ENCODE results near the gene PRIMA1.

PRIMA1 gene

GRCh38 chr14:93743270-93744060 lies 44.8 kb downstream of the PRIMA1 start:
- Histone ChIP-seq H3K9me3 (ENCODE audit: insufficient read depth, low read length) (no peaks in the 10 kb centered on the region), H3K36me3 (ENCODE audit: low read length) (no peaks in the 10 kb centered on the region), H3K4me2 (ENCODE audit: low read depth, low read length, poor library complexity, severe bottlenecking) (no peak overlapping the region), H3K4me3 (ENCODE audit: insufficient read depth, low read length, poor library complexity, severe bottlenecking) (no peak overlapping the region), H2AFZ (ENCODE audit: low read depth, low read length, severe bottlenecking) (no peak overlapping the region), H3K9me2 (replicated peaks; ENCODE audit: insufficient read depth, low read length) (no peaks in the 10 kb centered on the region), H3K9ac (ENCODE audit: low read length) (no peak overlapping the region), H3F3A (ENCODE audit: insufficient read depth) (no peaks in the 10 kb centered on the region), H3K27ac (ENCODE audit: low read depth, low read length) (no peak overlapping the region), H4K20me1 (ENCODE audit: low read depth, low read length) (no peaks in the 10 kb centered on the region), H3K79me2 (ENCODE audit: insufficient read depth, low read length) (no peaks in the 10 kb centered on the region), H3K27me3 (ENCODE audit: low read length) (no peaks in the 10 kb centered on the region)
- TF ChIP-seq, protein P1, sequence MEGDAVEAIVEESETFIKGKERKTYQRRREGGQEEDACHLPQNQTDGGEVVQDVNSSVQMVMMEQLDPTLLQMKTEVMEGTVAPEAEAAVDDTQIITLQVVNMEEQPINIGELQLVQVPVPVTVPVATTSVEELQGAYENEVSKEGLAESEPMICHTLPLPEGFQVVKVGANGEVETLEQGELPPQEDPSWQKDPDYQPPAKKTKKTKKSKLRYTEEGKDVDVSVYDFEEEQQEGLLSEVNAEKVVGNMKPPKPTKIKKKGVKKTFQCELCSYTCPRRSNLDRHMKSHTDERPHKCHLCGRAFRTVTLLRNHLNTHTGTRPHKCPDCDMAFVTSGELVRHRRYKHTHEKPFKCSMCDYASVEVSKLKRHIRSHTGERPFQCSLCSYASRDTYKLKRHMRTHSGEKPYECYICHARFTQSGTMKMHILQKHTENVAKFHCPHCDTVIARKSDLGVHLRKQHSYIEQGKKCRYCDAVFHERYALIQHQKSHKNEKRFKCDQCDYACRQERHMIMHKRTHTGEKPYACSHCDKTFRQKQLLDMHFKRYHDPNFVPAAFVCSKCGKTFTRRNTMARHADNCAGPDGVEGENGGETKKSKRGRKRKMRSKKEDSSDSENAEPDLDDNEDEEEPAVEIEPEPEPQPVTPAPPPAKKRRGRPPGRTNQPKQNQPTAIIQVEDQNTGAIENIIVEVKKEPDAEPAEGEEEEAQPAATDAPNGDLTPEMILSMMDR (IDR thresholded peaks at IDR 0.05; ENCODE audit: insufficient read depth, low read length, poor library complexity, severe bottlenecking): no peak
- no peak for TF ChIP-seq EZH2phosphoT487 (conservative IDR thresholded peaks at IDR 0.05; ENCODE audit: low read length)

- H3K27me3 ChIP-seq (ENCODE audit: low read length): no peaks in the 10 kb centered on the region
Measured at GRCh38 chr14:93742761-93743160, 45.5 kb downstream of the PRIMA1 start.

GRCh38 chr14:93741556-93742230 lies 46.6 kb downstream of the PRIMA1 start:
- no peaks in the 10 kb centered on the region for H4K20me1 ChIP-seq (ENCODE audit: low read depth, low read length)
- no peak overlapping the region for H3K27ac ChIP-seq (ENCODE audit: low read depth, low read length)
- TF ChIP-seq, protein P1 (IDR thresholded peaks at IDR 0.05; ENCODE audit: insufficient read depth, low read length, poor library complexity, severe bottlenecking): no peak
- no peak for TF ChIP-seq EZH2phosphoT487 (conservative IDR thresholded peaks at IDR 0.05; ENCODE audit: low read length)
- H3K4me3 ChIP-seq (ENCODE audit: insufficient read depth, low read length, poor library complexity, severe bottlenecking): no peak overlapping the region
- no peaks in the 10 kb centered on the region for H3K36me3 ChIP-seq (ENCODE audit: low read length)
- no peaks in the 10 kb centered on the region for H3K79me2 ChIP-seq (ENCODE audit: insufficient read depth, low read length)
- H3K9me2 ChIP-seq (replicated peaks; ENCODE audit: insufficient read depth, low read length): no peaks in the 10 kb centered on the region
- no peaks in the 10 kb centered on the region for H3K27me3 ChIP-seq (ENCODE audit: low read length)
- H3F3A ChIP-seq (ENCODE audit: insufficient read depth): no peaks in the 10 kb centered on the region
- H3K9ac ChIP-seq (ENCODE audit: low read length): no peak overlapping the region
- no peak overlapping the region for H3K4me2 ChIP-seq (ENCODE audit: low read depth, low read length, poor library complexity, severe bottlenecking)
- no peak overlapping the region for H2AFZ ChIP-seq (ENCODE audit: low read depth, low read length, severe bottlenecking)
- H3K9me3 ChIP-seq (ENCODE audit: insufficient read depth, low read length): no peaks in the 10 kb centered on the region

More at GRCh38 chr14:93742761-93743160, 45.5 kb downstream of the PRIMA1 start:
- Histone ChIP-seq H2AFZ (ENCODE audit: low read depth, low read length, severe bottlenecking) (no peak overlapping the region), H3K27ac (ENCODE audit: low read depth, low read length) (no peak overlapping the region), H3K79me2 (ENCODE audit: insufficient read depth, low read length) (no peaks in the 10 kb centered on the region), H3K4me2 (ENCODE audit: low read depth, low read length, poor library complexity, severe bottlenecking) (no peak overlapping the region), H3F3A (ENCODE audit: insufficient read depth) (no peaks in the 10 kb centered on the region), H3K9ac (ENCODE audit: low read length) (no peak overlapping the region), H3K9me3 (ENCODE audit: insufficient read depth, low read length) (no peaks in the 10 kb centered on the region), H3K4me3 (ENCODE audit: insufficient read depth, low read length, poor library complexity, severe bottlenecking) (no peak overlapping the region), H4K20me1 (ENCODE audit: low read depth, low read length) (no peaks in the 10 kb centered on the region), H3K36me3 (ENCODE audit: low read length) (no peaks in the 10 kb centered on the region), H3K9me2 (replicated peaks; ENCODE audit: insufficient read depth, low read length) (no peaks in the 10 kb centered on the region)
- TF ChIP-seq, protein P1 (IDR thresholded peaks at IDR 0.05; ENCODE audit: insufficient read depth, low read length, poor library complexity, severe bottlenecking): no peak
- TF ChIP-seq EZH2phosphoT487 (conservative IDR thresholded peaks at IDR 0.05; ENCODE audit: low read length): no peak
